GM21515 (cell line): Measurements from ENCODE around the gene TMEM208.

Experiments used
- ATAC-seq: cut with Tn5 transposase; IDR thresholded peaks from one replicate; pipeline ENCODE4 v1.9.1; 2021; ENCODE audit not compliant: unreplicated experiment

TMEM208 gene

GRCh38 chr16:67191411-67191994, 35.4 kb upstream of the TMEM208 start:
- no peak for ATAC-seq

GRCh38 chr16:67191995-67192681, 34.8 kb upstream of the TMEM208 start, which contains the start of gene E2F4:
Gene E2F4 (plus strand): TSS chr16:67192155. CDS start chr16:67192228, 73 bp downstream.
- peak; percentile 72 for ATAC-seq

DNA sequence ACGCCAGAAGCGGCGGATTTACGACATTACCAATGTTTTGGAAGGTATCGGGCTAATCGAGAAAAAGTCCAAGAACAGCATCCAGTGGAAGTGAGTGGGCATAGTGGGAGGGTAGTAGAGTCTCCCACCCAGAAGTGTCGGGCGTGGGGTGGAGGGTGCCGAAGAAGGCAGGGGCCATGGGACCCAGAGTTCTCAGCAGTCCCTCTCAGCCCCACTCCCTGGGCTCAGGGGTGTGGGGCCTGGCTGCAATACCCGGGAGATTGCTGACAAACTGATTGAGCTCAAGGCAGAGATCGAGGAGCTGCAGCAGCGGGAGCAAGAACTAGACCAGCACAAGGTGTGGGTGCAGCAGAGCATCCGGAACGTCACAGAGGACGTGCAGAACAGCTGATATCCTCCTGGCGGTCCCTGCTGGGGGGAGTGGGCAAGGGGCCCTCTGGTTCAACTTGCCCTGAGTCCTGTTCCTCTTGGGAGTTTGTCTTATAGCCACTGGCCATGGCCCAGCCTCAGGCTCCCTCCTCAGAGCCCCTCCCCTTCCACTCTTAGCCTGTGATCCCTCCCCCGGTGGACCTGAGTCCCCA, 34.1 kb upstream of the TMEM208 start:
- ATAC-seq, result no peak

DNA sequence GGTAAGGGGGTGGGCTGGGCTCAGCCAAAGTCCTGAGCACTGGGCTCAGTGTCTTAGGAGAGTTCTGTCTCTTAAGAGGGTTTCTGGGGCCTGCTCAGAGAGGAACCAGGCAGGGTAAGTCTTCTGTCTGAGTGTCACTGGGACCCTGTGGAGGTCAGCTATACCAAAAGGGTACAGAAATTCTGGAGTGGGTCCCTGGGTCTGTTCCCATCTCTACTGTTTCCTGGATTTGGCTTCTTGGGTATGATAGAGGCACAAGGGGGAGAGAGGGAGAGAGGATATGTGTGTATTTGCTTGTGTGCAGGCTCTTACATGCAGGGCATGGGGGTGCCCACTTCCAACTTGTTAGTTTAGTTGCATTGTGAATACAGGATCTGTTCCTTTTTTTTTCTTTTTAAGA, 33.4 kb upstream of the TMEM208 start:
- ATAC-seq, result no peak

DNA sequence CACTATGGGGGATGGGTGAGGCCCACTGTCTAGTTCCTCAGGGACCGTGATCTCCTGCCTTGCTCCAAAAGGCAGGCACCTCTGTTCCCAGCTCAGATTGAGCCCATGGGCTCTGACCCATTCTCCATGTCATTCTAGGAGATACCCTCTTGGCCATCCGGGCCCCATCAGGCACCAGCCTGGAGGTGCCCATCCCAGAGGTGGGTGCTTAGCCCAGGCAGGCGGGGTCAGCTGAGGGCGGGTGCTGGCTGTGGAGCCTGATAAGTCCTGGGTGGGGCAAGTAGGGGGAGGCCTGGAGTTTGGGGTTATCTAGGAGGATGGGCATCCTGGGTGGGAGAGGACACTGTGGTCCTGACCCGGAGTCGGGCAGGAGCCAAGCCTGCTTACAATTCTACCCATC, 32.7 kb upstream of the TMEM208 start:
- ATAC-seq, result no peak

DNA sequence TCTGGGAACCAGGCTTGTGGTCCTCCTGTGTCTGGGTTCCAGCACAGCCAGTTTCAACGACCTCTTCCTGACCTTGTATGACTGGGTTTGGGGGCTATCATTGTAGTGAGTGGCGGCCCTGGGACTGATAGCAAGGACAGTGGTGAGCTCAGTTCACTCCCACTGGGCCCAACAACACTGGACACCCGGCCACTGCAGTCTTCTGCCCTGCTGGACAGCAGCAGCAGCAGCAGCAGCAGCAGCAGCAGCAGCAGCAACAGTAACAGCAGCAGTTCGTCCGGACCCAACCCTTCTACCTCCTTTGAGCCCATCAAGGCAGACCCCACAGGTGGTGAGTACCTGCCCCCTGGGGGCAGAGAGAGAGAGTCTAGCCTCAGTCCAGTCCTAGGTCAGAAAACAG, 31.3 kb upstream of the TMEM208 start:
- ATAC-seq, result no peak

GRCh38 chr16:67196881-67197280, 30.0 kb upstream of the TMEM208 start:
- no peak for ATAC-seq

DNA sequence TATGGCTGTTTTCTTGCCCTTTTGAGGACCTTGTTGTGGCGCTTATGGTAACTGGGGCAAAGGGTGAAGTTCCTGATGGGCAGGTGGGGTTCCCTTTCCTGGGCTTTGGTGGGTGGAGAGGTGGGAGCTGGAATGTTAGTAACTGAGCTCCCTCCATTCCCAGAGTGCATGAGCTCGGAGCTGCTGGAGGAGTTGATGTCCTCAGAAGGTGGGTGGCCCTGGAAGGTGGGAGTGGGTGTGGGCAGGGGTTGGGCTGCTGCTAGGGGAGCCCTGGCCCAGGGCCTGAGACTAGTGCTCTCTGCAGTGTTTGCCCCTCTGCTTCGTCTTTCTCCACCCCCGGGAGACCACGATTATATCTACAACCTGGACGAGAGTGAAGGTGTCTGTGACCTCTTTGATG, 29.2 kb upstream of the TMEM208 start:
- no peak for ATAC-seq

- no peak for ATAC-seq
Measured at GRCh38 chr16:67198238-67198734, 28.6 kb upstream of the TMEM208 start.

- no peak for ATAC-seq
Measured at GRCh38 chr16:67199011-67199807, 27.7 kb upstream of the TMEM208 start, which contains the start of gene ELMO3. Gene ELMO3 (plus strand): TSS chr16:67199131. CDS start chr16:67199327, 196 bp downstream.

- no peak for ATAC-seq
Measured at GRCh38 chr16:67199808-67200198, 27.1 kb upstream of the TMEM208 start.

- no peak for ATAC-seq
Measured at GRCh38 chr16:67200491-67200890, 26.4 kb upstream of the TMEM208 start.

GRCh38 chr16:67201411-67202345, 25.3 kb upstream of the TMEM208 start:
- ATAC-seq, result no peak

- ATAC-seq, result no peak
Measured at GRCh38 chr16:67202426-67202825, 24.5 kb upstream of the TMEM208 start.

DNA sequence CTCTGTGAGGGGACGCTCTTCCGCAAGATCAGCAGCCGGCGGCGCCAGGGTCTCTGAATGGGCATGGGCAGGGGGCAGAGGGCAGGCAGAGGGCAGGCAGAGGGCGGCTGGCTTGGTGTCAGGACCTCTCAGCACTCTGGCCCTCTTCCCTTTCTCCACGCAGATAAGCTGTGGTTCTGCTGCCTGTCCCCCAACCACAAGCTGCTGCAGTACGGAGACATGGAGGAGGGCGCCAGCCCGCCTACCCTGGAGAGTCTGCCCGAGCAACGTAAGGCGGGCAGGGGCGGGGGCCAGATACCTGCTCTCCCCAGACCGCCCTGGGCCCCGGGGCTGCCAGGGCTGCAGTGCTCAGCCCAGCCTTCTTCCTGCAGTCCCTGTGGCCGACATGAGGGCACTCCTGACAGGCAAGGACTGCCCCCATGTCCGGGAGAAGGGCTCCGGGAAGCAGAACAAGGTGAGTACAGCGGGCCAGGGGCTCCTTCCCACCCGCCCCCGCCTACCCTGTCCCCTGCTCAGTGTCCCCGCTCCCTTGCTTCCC, 23.9 kb upstream of the TMEM208 start:
- ATAC-seq, result no peak

- no peak for ATAC-seq
Measured at GRCh38 chr16:67204076-67204475, 22.9 kb upstream of the TMEM208 start.

DNA sequence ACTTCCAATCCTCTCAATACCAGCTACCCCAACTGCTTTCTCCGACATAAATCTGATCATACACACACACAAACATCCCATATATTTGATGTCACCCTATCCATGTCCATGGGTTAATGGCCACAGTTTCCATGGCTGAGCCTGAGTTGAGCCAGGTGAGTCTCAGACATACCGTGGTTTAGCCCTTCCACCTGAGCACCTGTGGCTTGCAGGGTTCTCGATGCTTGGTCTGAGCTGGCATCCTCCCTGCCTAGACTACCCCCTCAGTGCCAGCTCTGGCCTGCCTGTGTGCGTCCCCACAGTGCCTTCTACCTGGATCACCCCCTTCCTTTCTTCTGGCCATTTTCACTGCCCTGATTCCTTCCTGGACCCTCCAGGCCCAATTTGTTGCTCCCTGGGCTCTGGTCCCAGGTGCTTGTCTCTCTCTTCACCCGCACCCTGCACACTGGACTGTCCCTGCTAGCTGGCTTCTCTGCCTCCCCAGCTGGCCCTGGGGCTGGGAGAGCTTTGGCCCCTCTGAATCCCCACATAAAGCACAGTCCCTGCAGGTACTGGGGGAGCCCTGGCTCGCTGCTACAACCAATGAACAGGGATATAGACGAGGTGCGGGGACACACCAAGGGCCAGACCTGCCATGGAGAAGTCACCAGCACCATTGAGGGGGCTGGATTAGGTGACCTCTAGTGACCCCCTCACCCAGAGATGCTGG, 20.6 kb upstream of the TMEM208 start:
- ATAC-seq, result no peak

DNA sequence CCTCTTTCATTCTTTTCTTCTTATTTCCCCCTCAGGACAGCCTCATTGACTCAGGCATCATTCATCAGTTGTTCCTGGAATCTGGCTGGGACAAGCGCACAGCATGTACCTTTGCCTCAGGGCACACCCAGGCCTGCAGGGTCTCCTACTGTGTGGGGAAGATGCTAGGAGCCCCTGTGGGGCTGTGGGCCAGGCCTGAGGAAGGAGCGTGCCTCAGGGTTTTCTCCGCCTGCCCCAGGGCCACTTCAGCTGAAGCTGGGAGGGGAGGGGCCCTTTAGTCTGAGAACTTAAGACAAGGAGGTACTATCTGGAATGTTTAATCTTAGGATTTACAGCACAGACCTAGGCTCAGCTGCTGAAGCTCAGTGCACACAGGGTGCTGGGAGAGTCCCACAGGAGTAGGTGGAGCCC, 20.1 kb upstream of the TMEM208 start:
- no peak for ATAC-seq
